ENCODE data around the gene NBDY.
"Not testable (repeated sequence)": the region's sequence is repeated elsewhere in the genome, so short reads cannot be mapped to it uniquely, and the experiment has no call there.

The NBDY gene
- total RNA-seq: 10.9 to 12.9 reads per million in 2 donors

- peak in 3 of 5 experiments; percentile 9 to 62 (median 40) for DNase-seq
Observed at GRCh38 chrX:56729152-56729850, at the start of gene NBDY. Gene NBDY, plus strand, starts transcription at chrX:56729243. Its CDS starts 111 bp downstream, at chrX:56729354.

GRCh38 chrX:56704530-56704929, 24.5 kb upstream of the NBDY start:
- DNase-seq: not testable (repeated sequence)

- peak in 2 of 5 experiments; percentile 22 to 67 for DNase-seq
Observed at GRCh38 chrX:56726605-56727004, 2.4 kb upstream of the NBDY start.

- DNase-seq: no peak
Observed at GRCh38 chrX:56727531-56727930, 1.5 kb upstream of the NBDY start.

GRCh38 chrX:56728321-56728720, 722 bp upstream of the NBDY start:
- no peak for DNase-seq

- peak in 2 of 5 experiments; percentile 5 to 52 for DNase-seq
Observed at GRCh38 chrX:56728752-56729151, 291 bp upstream of the NBDY start.

- DNase-seq: peak in 4 of 5 experiments; percentile 8 to 41 (median 30)
Observed at GRCh38 chrX:56733459-56734046, 4.5 kb downstream of the NBDY start.

- DNase-seq: no peak
Observed at GRCh38 chrX:56736219-56736618, 7.2 kb downstream of the NBDY start.

GRCh38 chrX:56738670-56739069, 9.6 kb downstream of the NBDY start:
- no peak for DNase-seq

- DNase-seq: no peak
Observed at GRCh38 chrX:56744996-56745395, 16.0 kb downstream of the NBDY start.

- no peak for DNase-seq
Observed at GRCh38 chrX:56746996-56747395, 18.0 kb downstream of the NBDY start.

GRCh38 chrX:56751071-56751470, 22.0 kb downstream of the NBDY start:
- DNase-seq: no peak

GRCh38 chrX:56757327-56757726, 28.3 kb downstream of the NBDY start:
- no peak for DNase-seq

- DNase-seq: no peak
Observed at GRCh38 chrX:56758456-56758855, 29.4 kb downstream of the NBDY start.

GRCh38 chrX:56759736-56760409, 30.8 kb downstream of the NBDY start:
- DNase-seq: peak in 1 of 5 experiments; percentile 11

- DNase-seq: not testable (repeated sequence)
Observed at GRCh38 chrX:56760410-56761124, 31.5 kb downstream of the NBDY start.

- no peak for DNase-seq
Observed at GRCh38 chrX:56761167-56761566, 32.1 kb downstream of the NBDY start.

- peak in 1 of 5 experiments; percentile 57 for DNase-seq
Observed at GRCh38 chrX:56762220-56762619, 33.2 kb downstream of the NBDY start.

- DNase-seq: peak in 1 of 5 experiments; percentile 64
Observed at GRCh38 chrX:56762707-56763555, 33.9 kb downstream of the NBDY start.

GRCh38 chrX:56763556-56764152, 34.6 kb downstream of the NBDY start:
- peak in 3 of 5 experiments; percentile 31 to 81 (median 73) for DNase-seq

- DNase-seq: peak in 4 of 5 experiments; percentile 12 to 86 (median 64)
Observed at GRCh38 chrX:56764153-56764974, 35.3 kb downstream of the NBDY start.

All from T-helper 2 cell (primary cell).